HepG2 (cell line): Measurements from ENCODE around the gene HS6ST1. TPM values are rescaled to one million over a fixed set of nuclear protein-coding genes. Genes with fewer than 3 reads are reported as not detected.

Experiments used
- CBX1 ChIP-seq: IDR thresholded peaks from one replicate; pipeline ENCODE4 v1.6.1; 2016; ENCODE audit warnings: antibody characterized with exemption, low read depth
- MED1 ChIP-seq: sonication (generic); formaldehyde crosslinking; IDR thresholded peaks from 2 replicates; pipeline ENCODE4 v1.4.0; 2020; ENCODE audit warnings: missing genetic modification reagents
- PHB2 ChIP-seq: fragments of 450-650 bp; IDR thresholded peaks from 2 replicates; pipeline ENCODE4 v1.6.1; 2018; ENCODE audit not compliant: partially characterized antibody
- SALL2 ChIP-seq: sonication (generic); formaldehyde crosslinking; IDR thresholded peaks from 2 replicates; pipeline ENCODE4 v1.8.1; 2023; ENCODE audit warnings: mild to moderate bottlenecking, missing genetic modification reagents, inconsistent platforms
- SSRP1 ChIP-seq: IDR thresholded peaks from 2 replicates; pipeline ENCODE4 v1.6.1; 2016; ENCODE audit warnings: control low read depth
- TCF12 ChIP-seq, 2 experiments: fragments of 450-650 bp in 1 of 2; sonication (generic) in 1 of 2; formaldehyde crosslinking in 1 of 2; IDR thresholded peaks; 2 replicates each; pipeline versions ENCODE4 v1.6.1 to v1.8.0; 2017 to 2022; ENCODE audit warnings: antibody characterized with exemption in 1 of 2, mild to moderate bottlenecking in 1 of 2, missing genetic modification reagents in 1 of 2, moderate library complexity in 1 of 2
- TCF7 ChIP-seq: sonication (generic); IDR thresholded peaks from 2 replicates; pipeline ENCODE4 v1.6.1; 2016; ENCODE audit warnings: antibody characterized with exemption, low read depth
- TCF7L2 ChIP-seq: IDR thresholded peaks from 2 replicates; pipeline ENCODE4 v1.6.1; 2011; ENCODE audit warnings: mild to moderate bottlenecking, low read depth, low read length, moderate library complexity
- ZNF232 ChIP-seq: sonication (generic); formaldehyde crosslinking; IDR thresholded peaks from 2 replicates; pipeline ENCODE4 v1.4.0; 2020; ENCODE audit warnings: missing genetic modification reagents, borderline replicate concordance
- ZNF292 ChIP-seq: sonication (generic); formaldehyde crosslinking; IDR thresholded peaks from 2 replicates; pipeline ENCODE4 v1.8.1; 2022; ENCODE audit warnings: mild to moderate bottlenecking, low read depth, missing genetic modification reagents, borderline replicate concordance
- ZNF709 ChIP-seq: sonication (generic); formaldehyde crosslinking; IDR thresholded peaks from 2 replicates; pipeline ENCODE4 v1.5.0; 2020; ENCODE audit warnings: mild to moderate bottlenecking, missing genetic modification reagents
- ZNF782 ChIP-seq: sonication (generic); formaldehyde crosslinking; IDR thresholded peaks from 2 replicates; pipeline ENCODE4 v1.4.0; 2020; ENCODE audit warnings: missing genetic modification reagents, mild to moderate bottlenecking, borderline replicate concordance
- polyA plus RNA-seq, 8 experiments: library from polyadenylated mRNA; depleted of rRNA in 3 of 8; stranded (reverse) in 7 of 8; unstranded in 1 of 8; fragments of >200 nt; fragmentation: Illumina TruSeq in 4 of 8; extraction: Trizol in 4 of 8; gene quantifications; 2 replicates each; pipeline versions ENCODE4 v1.2.1 to v1.2.3, GENCODE V29; 2011 to 2016; ENCODE audit warnings: low read depth in 4 of 8, missing spikeins in 1 of 8, mixed read lengths in 1 of 8; ENCODE audit not compliant: insufficient read depth in 1 of 8
- total RNA-seq, 5 experiments: library from RNA; depleted of rRNA; stranded (reverse); fragments of >200 nt; fragmentation: Illumina TruSeq; extraction: Trizol; gene quantifications; 2 replicates each; pipeline ENCODE4 v1.2.3, GENCODE V29; 2016; ENCODE audit warnings: low read depth in 1 of 5
- TF ChIP-seq, protein P1 (sequence below): IDR thresholded peaks from 2 replicates; pipeline ENCODE4 v1.6.1; 2016
- TF ChIP-seq, protein P2 (sequence below): IDR thresholded peaks from 2 replicates; pipeline ENCODE4 v1.6.1; 2016; ENCODE audit warnings: low read depth, missing genetic modification reagents, missing compliant biosample characterization
- TF ChIP-seq, protein P3 (sequence below): sonication (generic); formaldehyde crosslinking; conservative IDR thresholded peaks from 2 replicates; pipeline ENCODE4 v1.8.0; 2022; ENCODE audit warnings: low read depth, missing genetic modification reagents
- TF ChIP-seq, protein P4 (sequence below): sonication (generic); formaldehyde crosslinking; IDR thresholded peaks from 2 replicates; pipeline ENCODE4 v1.4.0; 2020; ENCODE audit warnings: mild to moderate bottlenecking, missing genetic modification reagents

The HS6ST1 gene
- total and polyA plus RNA-seq, 2 of the 13 experiments (the other 11 are each of a cell fraction or from before 2014, with no cell fraction given) = 34.5 to 84.6 TPM

DNA sequence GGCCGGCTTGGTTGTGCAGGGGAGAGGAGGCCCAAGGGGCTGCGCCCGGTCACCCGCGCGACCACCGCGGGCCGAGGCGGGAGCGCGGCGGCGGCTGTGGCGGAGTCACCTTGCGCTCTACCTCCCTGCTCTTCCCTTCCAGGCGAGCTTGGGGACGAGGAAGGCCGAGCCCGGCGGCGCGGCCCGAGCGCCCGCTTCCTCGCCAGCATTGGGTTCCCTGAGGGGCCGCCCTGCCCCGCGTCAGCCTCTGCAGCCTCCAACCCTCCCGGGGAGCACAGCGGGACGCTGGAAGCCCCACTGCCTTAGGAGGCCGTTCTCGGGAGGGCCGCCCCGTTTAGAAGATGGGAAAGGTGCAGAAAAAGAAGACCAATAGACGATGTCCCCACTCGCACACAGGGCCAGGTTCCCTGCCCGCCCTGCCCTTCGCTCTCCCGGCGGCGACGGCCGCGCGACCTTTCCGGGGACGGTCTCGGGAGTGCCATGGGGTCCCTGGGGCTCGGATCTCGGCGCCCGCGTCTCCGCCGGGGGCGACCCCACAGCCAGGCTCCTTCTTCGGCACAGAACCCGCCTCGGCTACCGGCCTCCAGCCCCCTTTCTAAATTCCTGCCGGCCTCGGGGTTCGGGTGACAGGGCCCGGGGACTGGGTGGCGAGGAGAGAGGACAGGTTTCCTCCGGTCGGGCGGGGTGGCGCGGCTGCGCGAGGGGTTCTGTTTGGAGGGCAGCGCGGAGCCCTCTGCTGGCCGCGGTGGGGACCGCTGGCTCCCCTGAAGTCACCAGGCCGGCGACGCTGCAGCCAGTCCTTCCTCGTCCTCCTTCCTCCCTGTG lies 85.5 kb downstream of the HS6ST1 start (continued):
- TF ChIP-seq, protein P1, sequence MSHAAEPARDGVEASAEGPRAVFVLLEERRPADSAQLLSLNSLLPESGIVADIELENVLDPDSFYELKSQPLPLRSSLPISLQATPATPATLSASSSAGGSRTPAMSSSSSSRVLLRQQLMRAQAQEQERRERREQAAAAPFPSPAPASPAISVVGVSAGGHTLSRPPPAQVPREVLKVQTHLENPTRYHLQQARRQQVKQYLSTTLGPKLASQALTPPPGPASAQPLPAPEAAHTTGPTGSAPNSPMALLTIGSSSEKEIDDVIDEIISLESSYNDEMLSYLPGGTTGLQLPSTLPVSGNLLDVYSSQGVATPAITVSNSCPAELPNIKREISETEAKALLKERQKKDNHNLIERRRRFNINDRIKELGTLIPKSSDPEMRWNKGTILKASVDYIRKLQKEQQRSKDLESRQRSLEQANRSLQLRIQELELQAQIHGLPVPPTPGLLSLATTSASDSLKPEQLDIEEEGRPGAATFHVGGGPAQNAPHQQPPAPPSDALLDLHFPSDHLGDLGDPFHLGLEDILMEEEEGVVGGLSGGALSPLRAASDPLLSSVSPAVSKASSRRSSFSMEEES (CRISPR knock-in tag) = 0 out of 2 replicates have a peak, but pooled peaks have one; percentile 12
- peak; percentile 70; the same call in 1 of the 2 replicates for TF ChIP-seq ZNF292 (CRISPR knock-in tag)
- TF ChIP-seq SALL2 = peak; percentile 80
- TF ChIP-seq, protein P2, sequence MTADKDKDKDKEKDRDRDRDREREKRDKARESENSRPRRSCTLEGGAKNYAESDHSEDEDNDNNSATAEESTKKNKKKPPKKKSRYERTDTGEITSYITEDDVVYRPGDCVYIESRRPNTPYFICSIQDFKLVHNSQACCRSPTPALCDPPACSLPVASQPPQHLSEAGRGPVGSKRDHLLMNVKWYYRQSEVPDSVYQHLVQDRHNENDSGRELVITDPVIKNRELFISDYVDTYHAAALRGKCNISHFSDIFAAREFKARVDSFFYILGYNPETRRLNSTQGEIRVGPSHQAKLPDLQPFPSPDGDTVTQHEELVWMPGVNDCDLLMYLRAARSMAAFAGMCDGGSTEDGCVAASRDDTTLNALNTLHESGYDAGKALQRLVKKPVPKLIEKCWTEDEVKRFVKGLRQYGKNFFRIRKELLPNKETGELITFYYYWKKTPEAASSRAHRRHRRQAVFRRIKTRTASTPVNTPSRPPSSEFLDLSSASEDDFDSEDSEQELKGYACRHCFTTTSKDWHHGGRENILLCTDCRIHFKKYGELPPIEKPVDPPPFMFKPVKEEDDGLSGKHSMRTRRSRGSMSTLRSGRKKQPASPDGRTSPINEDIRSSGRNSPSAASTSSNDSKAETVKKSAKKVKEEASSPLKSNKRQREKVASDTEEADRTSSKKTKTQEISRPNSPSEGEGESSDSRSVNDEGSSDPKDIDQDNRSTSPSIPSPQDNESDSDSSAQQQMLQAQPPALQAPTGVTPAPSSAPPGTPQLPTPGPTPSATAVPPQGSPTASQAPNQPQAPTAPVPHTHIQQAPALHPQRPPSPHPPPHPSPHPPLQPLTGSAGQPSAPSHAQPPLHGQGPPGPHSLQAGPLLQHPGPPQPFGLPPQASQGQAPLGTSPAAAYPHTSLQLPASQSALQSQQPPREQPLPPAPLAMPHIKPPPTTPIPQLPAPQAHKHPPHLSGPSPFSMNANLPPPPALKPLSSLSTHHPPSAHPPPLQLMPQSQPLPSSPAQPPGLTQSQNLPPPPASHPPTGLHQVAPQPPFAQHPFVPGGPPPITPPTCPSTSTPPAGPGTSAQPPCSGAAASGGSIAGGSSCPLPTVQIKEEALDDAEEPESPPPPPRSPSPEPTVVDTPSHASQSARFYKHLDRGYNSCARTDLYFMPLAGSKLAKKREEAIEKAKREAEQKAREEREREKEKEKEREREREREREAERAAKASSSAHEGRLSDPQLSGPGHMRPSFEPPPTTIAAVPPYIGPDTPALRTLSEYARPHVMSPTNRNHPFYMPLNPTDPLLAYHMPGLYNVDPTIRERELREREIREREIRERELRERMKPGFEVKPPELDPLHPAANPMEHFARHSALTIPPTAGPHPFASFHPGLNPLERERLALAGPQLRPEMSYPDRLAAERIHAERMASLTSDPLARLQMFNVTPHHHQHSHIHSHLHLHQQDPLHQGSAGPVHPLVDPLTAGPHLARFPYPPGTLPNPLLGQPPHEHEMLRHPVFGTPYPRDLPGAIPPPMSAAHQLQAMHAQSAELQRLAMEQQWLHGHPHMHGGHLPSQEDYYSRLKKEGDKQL = no peak
- TF ChIP-seq TCF12 (IDR thresholded peaks at IDR 0.05) = no peak
- peak; percentile 86; the same call in 1 of the 2 replicates for TF ChIP-seq TCF12 (CRISPR knock-in tag; IDR thresholded peaks at IDR 0.05)
- TF ChIP-seq CBX1 = peak; percentile 98
- TF ChIP-seq ZNF232 = peak; percentile 40; the same call in 1 of the 2 replicates
- TF ChIP-seq, protein P3, sequence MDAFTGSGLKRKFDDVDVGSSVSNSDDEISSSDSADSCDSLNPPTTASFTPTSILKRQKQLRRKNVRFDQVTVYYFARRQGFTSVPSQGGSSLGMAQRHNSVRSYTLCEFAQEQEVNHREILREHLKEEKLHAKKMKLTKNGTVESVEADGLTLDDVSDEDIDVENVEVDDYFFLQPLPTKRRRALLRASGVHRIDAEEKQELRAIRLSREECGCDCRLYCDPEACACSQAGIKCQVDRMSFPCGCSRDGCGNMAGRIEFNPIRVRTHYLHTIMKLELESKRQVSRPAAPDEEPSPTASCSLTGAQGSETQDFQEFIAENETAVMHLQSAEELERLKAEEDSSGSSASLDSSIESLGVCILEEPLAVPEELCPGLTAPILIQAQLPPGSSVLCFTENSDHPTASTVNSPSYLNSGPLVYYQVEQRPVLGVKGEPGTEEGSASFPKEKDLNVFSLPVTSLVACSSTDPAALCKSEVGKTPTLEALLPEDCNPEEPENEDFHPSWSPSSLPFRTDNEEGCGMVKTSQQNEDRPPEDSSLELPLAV = 0 out of 2 replicates have a peak, but pooled peaks have one; percentile 33
- TF ChIP-seq SSRP1 (CRISPR knock-in tag) = 0 out of 2 replicates have a peak, but pooled peaks have one; percentile 1
- TF ChIP-seq TCF7L2 = no peak
- TF ChIP-seq ZNF709 (CRISPR knock-in tag) = peak; percentile 83
- TF ChIP-seq ZNF782 = peak; percentile 37; the same call in 1 of the 2 replicates
- peak; percentile 79; the same call in 1 of the 2 replicates for TF ChIP-seq MED1 (CRISPR knock-in tag)
- TF ChIP-seq, protein P4, sequence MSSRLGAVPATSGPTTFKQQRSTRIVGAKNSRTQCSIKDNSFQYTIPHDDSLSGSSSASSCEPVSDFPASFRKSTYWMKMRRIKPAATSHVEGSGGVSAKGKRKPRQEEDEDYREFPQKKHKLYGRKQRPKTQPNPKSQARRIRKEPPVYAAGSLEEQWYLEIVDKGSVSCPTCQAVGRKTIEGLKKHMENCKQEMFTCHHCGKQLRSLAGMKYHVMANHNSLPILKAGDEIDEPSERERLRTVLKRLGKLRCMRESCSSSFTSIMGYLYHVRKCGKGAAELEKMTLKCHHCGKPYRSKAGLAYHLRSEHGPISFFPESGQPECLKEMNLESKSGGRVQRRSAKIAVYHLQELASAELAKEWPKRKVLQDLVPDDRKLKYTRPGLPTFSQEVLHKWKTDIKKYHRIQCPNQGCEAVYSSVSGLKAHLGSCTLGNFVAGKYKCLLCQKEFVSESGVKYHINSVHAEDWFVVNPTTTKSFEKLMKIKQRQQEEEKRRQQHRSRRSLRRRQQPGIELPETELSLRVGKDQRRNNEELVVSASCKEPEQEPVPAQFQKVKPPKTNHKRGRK = peak; percentile 81; the same call in 1 of the 2 replicates
- no peak for TF ChIP-seq PHB2
- no peak; the same call in 1 of the 2 replicates for TF ChIP-seq TCF7
